Panc1 (cell line): ENCODE data around the gene SEMA4D. TPM values are rescaled to one million over a fixed set of nuclear protein-coding genes. Genes with fewer than 3 reads are reported as not detected.

Source experiments
- ATAC-seq: fragments of 200-7000 bp; cut with Tn5 transposase; 2 replicates; pipeline ENCODE4 v1.9.1; 2020; ENCODE audit warnings: mild to moderate bottlenecking, moderate library complexity
- BruUV-seq: library from RNA; stranded (reverse); fragments of 400-500 nt; replicated peaks from 2 replicates; lab custom pipeline; 2021; lab: Mats Ljungman, UMichigan
- CTCF ChIA-PET: fragments of 300-600 bp; sonication (Branson Sonifier 250); formaldehyde crosslinking; loops from one replicate; lab custom pipeline; 2022; ENCODE audit warnings: antibody characterized with exemption; lab: Charles Lee
- POLR2A ChIA-PET: fragments of 300-600 bp; sonication (Branson Sonifier 250); formaldehyde crosslinking; loops from one replicate; lab custom pipeline; 2022; ENCODE audit warnings: antibody characterized with exemption; lab: Charles Lee
- DNase-seq: peaks from one replicate; pipeline ENCODE4 v3.0.0-alpha.2; 2010; ENCODE audit warnings: low read depth, low spot score
- H3K27ac ChIP-seq: 2 replicates; pipeline ENCODE4 v1.5.1; 2011; ENCODE audit warnings: mild to moderate bottlenecking, low read length, inconsistent platforms
- H3K27me3 ChIP-seq: fragments of 200-500 bp; sonication (Bioruptor generic); 2 replicates; pipeline ENCODE4 v1.6.0; 2014; ENCODE audit warnings: low read length, inconsistent platforms; ENCODE audit not compliant: control insufficient read depth, insufficient read depth
- H3K36me3 ChIP-seq: fragments of 200-500 bp; sonication (Bioruptor generic); 2 replicates; pipeline ENCODE4 v1.5.1; 2014; ENCODE audit warnings: inconsistent platforms, mild to moderate bottlenecking, low read length, moderate library complexity; ENCODE audit not compliant: control insufficient read depth, insufficient read depth
- H3K4me1 ChIP-seq: 2 replicates; pipeline ENCODE4 v1.5.1; 2011; ENCODE audit warnings: inconsistent platforms, mild to moderate bottlenecking, low read length, moderate library complexity; ENCODE audit not compliant: control insufficient read depth, insufficient read depth
- H3K4me3 ChIP-seq, 2 experiments: 2 replicates each; pipeline ENCODE4 v1.5.1; 2011 to 2012; ENCODE audit warnings: low read depth in 2 of 2, low read length in 2 of 2, mild to moderate bottlenecking in 2 of 2, inconsistent platforms in 1 of 2, moderate library complexity in 1 of 2
- H3K9me3 ChIP-seq: fragments of 200-500 bp; sonication (Bioruptor generic); 2 replicates; pipeline ENCODE4 v1.5.1; 2014; ENCODE audit warnings: low read depth, mild to moderate bottlenecking, inconsistent platforms, low read length, moderate library complexity; ENCODE audit not compliant: control insufficient read depth, insufficient read depth
- CTCF ChIP-seq: fragments of 450-650 bp; IDR thresholded peaks from 2 replicates; pipeline ENCODE4 v1.5.1; 2017; ENCODE audit warnings: mild to moderate bottlenecking
- POLR2AphosphoS5 ChIP-seq: IDR thresholded peaks from 2 replicates; pipeline ENCODE4 v1.6.1; 2012; ENCODE audit warnings: mild to moderate bottlenecking, low read depth, low read length, moderate library complexity
- SIN3A ChIP-seq: IDR thresholded peaks from 2 replicates; pipeline ENCODE4 v1.6.1; 2012; ENCODE audit warnings: low read depth, mild to moderate bottlenecking, low read length, moderate library complexity, borderline replicate concordance; ENCODE audit not compliant: insufficient read depth
- TCF7L2 ChIP-seq: IDR thresholded peaks from 2 replicates; pipeline ENCODE4 v1.6.1; 2011; ENCODE audit warnings: mild to moderate bottlenecking, low read depth, low read length, inconsistent platforms
- in situ Hi-C: cut with HindIII; loops from 2 replicates; pipeline ENCODE4 v1.10.0; 2016; ENCODE audit warnings: low sequenced_read_pairs, low pct_unique_long_range_greater_than_20kb
- intact Hi-C: fragments of 100-400 bp; cut with micrococcal nuclease; formaldehyde crosslinking; loops from one replicate; pipeline ENCODE4 v1.10.0; 2022; ENCODE audit not compliant: unreplicated experiment
- total RNA-seq: library from RNA; stranded (reverse); gene quantifications from one replicate; pipeline ENCODE4 v1.2.1, GENCODE V29; 2021; ENCODE audit not compliant: unreplicated experiment
- TF ChIP-seq, protein P1 (sequence below), 2 experiments: IDR thresholded peaks; 2 replicates each; pipeline ENCODE4 v1.6.1; 2011 to 2012; ENCODE audit warnings: low read depth in 2 of 2, control low read depth in 1 of 2, low read length in 1 of 2, mild to moderate bottlenecking in 1 of 2, moderate library complexity in 1 of 2; ENCODE audit not compliant: insufficient read depth in 1 of 2

SEMA4D gene
- total RNA-seq, 1 experiment from 2014 or later: 6.5 TPM

DNA sequence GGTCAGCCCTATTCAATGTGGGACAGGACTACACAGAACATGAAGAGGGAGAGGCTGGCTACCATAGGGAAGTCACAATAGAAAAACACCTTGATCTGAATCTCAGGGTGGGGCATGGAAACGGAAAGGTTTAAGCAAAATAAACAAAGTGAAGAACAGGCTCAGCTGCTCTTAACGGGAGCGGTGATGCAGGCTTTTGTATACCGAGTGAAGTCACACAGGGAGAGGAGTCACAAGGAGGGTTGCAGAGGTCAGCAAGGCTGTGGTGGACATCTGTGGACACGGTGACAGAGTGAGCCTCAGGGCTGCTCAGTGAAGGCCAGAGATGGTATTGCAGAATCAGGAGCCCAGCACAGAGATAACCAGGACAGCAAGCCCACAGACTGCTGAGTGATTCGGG, 30.6 kb upstream of the SEMA4D start:
- POLR2A ChIA-PET: no interaction called here
- no peak; the same call in 1 of the 2 replicates for ATAC-seq
- no TSS peak for BruUV-seq

DNA sequence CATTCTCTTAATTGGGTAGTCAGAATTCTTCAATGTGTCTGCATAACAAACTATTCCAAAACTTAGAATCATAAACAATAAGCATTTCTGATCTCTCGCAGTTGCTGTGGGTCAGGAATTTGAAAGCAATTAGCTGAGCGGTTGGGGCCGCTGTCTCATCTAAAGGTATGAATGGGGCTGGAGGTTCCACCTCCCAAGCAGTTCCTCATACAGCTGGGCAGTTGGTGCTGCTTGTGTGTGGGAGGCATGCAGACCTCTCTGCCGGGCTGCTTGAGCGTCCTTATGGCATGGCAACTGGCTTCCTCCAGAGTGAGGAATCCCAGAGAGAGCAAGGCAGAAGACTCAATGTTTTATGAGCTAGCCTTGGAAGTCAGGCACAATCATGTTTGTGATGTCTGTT, 30.2 kb upstream of the SEMA4D start:
- in situ Hi-C loops: no loop called here
- ChIA-PET CTCF (no interaction called here), POLR2A (no interaction called here)
- ATAC-seq (no peak), DNase-seq (no peak)
- no peaks in the 10 kb centered on the region for H3K4me1 ChIP-seq
- no peak overlapping the region for H3K4me3 ChIP-seq
- no peak for TF ChIP-seq TCF7L2
- no peak for TF ChIP-seq SIN3A
- TF ChIP-seq, protein P1, sequence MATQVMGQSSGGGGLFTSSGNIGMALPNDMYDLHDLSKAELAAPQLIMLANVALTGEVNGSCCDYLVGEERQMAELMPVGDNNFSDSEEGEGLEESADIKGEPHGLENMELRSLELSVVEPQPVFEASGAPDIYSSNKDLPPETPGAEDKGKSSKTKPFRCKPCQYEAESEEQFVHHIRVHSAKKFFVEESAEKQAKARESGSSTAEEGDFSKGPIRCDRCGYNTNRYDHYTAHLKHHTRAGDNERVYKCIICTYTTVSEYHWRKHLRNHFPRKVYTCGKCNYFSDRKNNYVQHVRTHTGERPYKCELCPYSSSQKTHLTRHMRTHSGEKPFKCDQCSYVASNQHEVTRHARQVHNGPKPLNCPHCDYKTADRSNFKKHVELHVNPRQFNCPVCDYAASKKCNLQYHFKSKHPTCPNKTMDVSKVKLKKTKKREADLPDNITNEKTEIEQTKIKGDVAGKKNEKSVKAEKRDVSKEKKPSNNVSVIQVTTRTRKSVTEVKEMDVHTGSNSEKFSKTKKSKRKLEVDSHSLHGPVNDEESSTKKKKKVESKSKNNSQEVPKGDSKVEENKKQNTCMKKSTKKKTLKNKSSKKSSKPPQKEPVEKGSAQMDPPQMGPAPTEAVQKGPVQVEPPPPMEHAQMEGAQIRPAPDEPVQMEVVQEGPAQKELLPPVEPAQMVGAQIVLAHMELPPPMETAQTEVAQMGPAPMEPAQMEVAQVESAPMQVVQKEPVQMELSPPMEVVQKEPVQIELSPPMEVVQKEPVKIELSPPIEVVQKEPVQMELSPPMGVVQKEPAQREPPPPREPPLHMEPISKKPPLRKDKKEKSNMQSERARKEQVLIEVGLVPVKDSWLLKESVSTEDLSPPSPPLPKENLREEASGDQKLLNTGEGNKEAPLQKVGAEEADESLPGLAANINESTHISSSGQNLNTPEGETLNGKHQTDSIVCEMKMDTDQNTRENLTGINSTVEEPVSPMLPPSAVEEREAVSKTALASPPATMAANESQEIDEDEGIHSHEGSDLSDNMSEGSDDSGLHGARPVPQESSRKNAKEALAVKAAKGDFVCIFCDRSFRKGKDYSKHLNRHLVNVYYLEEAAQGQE (IDR thresholded peaks at IDR 0.05; ENCODE audit: insufficient read depth in 1 of 2, low read depth in 2 of 2, low read length in 1 of 2): no peak
- TF ChIP-seq POLR2AphosphoS5: no peak
- TF ChIP-seq CTCF: no peak
- H3K27me3 ChIP-seq: no peaks in the 10 kb centered on the region
- intact Hi-C loops: no loop called here
- no peaks in the 10 kb centered on the region for H3K9me3 ChIP-seq
- H3K27ac ChIP-seq: no peak overlapping the region
- BruUV-seq: no TSS peak
- H3K36me3 ChIP-seq: no peaks in the 10 kb centered on the region

More for the DNA sequence above, 30.6 kb upstream of the SEMA4D start:
- H3K4me3 ChIP-seq: no peak overlapping the region
- intact Hi-C loops: no loop called here
- in situ Hi-C loops: no loop called here
- no peaks in the 10 kb centered on the region for H3K27me3 ChIP-seq
- no peak overlapping the region for H3K27ac ChIP-seq
- no peaks in the 10 kb centered on the region for H3K36me3 ChIP-seq
- no peak for DNase-seq
- H3K9me3 ChIP-seq: no peaks in the 10 kb centered on the region
- CTCF ChIA-PET: no interaction called here
- TF ChIP-seq CTCF (no peak), SIN3A (no peak), TCF7L2 (no peak), POLR2AphosphoS5 (no peak)
- TF ChIP-seq, protein P1 (IDR thresholded peaks at IDR 0.05; ENCODE audit: insufficient read depth in 1 of 2, low read depth in 2 of 2, low read length in 1 of 2): no peak
- no peaks in the 10 kb centered on the region for H3K4me1 ChIP-seq
